HEK293 (cell line): ENCODE results near the gene CABP5.

Experiments used
- SP2 ChIP-seq: fragments of 450-650 bp; formaldehyde crosslinking; IDR thresholded peaks from 2 replicates; pipeline ENCODE4 v1.5.1; 2016; ENCODE audit warnings: missing biosample characterization, missing genetic modification characterization
- ZNF24 ChIP-seq: fragments of 450-650 bp; formaldehyde crosslinking; IDR thresholded peaks from 2 replicates; pipeline ENCODE4 v1.5.1; 2016; ENCODE audit warnings: missing biosample characterization, missing genetic modification characterization
- ZNF335 ChIP-seq: fragments of 450-650 bp; formaldehyde crosslinking; conservative IDR thresholded peaks from 2 replicates; pipeline ENCODE4 v1.5.1; 2016; ENCODE audit warnings: missing biosample characterization, missing genetic modification characterization
- ZNF530 ChIP-seq: fragments of 450-650 bp; formaldehyde crosslinking; IDR thresholded peaks from 2 replicates; pipeline ENCODE4 v1.5.1; 2016; ENCODE audit warnings: low read depth, missing biosample characterization, missing genetic modification characterization
- TF ChIP-seq, protein P1 (sequence below): fragments of 450-650 bp; formaldehyde crosslinking; IDR thresholded peaks from 2 replicates; pipeline ENCODE4 v1.5.1; 2016; ENCODE audit warnings: missing biosample characterization, missing genetic modification characterization

DNA sequence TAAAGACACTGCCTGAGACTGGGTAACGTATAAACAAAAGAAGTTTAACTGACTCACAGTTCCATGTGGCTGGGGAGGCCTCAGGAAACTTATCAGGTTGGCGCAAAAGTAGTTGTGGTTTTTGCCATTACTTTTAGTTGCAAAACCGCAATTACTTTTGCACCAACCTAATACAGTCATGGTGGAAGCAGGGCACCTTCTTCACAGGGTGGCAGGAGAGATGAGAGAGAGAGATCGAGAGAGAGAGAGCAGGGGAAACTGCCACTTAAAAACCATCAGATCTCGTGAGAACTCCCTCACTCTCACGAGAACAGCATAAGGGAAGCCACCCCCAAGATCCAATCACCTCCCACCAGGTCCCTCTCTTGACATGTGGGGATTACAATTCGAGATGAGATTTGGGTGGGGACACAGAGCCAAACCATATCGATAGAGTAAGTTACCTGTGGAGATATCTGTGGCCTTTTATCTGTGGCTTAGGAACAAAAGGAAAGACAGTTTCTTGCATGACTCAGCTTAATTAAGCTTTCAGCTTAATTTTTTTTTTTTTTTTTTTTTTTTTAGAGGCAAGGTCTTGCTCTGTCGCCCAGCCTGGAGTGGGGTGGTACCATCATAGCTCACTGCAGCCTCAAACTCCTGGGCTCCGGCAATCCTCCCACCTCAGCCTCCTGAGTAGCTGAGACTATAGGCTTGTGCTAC, 7.6 kb upstream of the CABP5 start:
- TF ChIP-seq ZNF24 (tag by site-specific recombination) (no peak), ZNF530 (no peak), ZNF335 (tag by site-specific recombination) (no peak), SP2 (no peak)
- TF ChIP-seq, protein P1, sequence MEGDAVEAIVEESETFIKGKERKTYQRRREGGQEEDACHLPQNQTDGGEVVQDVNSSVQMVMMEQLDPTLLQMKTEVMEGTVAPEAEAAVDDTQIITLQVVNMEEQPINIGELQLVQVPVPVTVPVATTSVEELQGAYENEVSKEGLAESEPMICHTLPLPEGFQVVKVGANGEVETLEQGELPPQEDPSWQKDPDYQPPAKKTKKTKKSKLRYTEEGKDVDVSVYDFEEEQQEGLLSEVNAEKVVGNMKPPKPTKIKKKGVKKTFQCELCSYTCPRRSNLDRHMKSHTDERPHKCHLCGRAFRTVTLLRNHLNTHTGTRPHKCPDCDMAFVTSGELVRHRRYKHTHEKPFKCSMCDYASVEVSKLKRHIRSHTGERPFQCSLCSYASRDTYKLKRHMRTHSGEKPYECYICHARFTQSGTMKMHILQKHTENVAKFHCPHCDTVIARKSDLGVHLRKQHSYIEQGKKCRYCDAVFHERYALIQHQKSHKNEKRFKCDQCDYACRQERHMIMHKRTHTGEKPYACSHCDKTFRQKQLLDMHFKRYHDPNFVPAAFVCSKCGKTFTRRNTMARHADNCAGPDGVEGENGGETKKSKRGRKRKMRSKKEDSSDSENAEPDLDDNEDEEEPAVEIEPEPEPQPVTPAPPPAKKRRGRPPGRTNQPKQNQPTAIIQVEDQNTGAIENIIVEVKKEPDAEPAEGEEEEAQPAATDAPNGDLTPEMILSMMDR (tag by site-specific recombination), result no peak
